A549 (cell line): ENCODE results near the gene STIMATE. TPM values are rescaled to one million over a fixed set of nuclear protein-coding genes. Genes with fewer than 3 reads are reported as not detected.

Source experiments
- ATAC-seq, 2 experiments: fragments of 200-7000 bp in 1 of 2; fragments of >200 bp in 1 of 2; cut with Nextera tagmentation in 1 of 2; cut with Tn5 transposase in 1 of 2; 3 replicates each; pipeline versions ENCODE4 v1.8.0 to v1.9.1; 2018 to 2020; ENCODE audit warnings: mild to moderate bottlenecking in 1 of 2, moderate library complexity in 1 of 2
- CTCF ChIA-PET: fragments of 300-600 bp; sonication (Branson Sonifier 250); formaldehyde crosslinking; extraction: SDS; loops from one replicate; lab custom pipeline; 2021; ENCODE audit warnings: antibody characterized with exemption, inconsistent platforms; lab: Yijun Ruan, JAX
- POLR2A ChIA-PET: fragments of 350-600 bp; formaldehyde crosslinking; extraction: SDS; loops from one replicate; lab custom pipeline; 2021; ENCODE audit warnings: antibody characterized with exemption, inconsistent platforms; lab: Yijun Ruan, JAX
- DNase-seq, 2 experiments: peaks; one replicate each; pipeline versions ENCODE4 v3.0.0 to v3.0.0-alpha.2; 2011 to 2016; ENCODE audit warnings: low read depth in 1 of 2, low spot score in 1 of 2
- FAIRE-seq: peaks from 2 replicates; lab custom pipeline; 2011; peaks lifted over from hg19 to GRCh38; lab: Jason Lieb, UNC
- H3K27ac ChIP-seq, 2 experiments: fragments of >200 bp; sonication (Bioruptor Twin); formaldehyde crosslinking; 3 replicates each; pipeline ENCODE4 v1.5.1; 2016 to 2017
- H3K4me1 ChIP-seq: fragments of >200 bp; sonication (Bioruptor Twin); formaldehyde crosslinking; 3 replicates; pipeline ENCODE4 v1.6.1; 2016
- H3K4me2 ChIP-seq: fragments of >200 bp; sonication (Bioruptor Twin); formaldehyde crosslinking; 3 replicates; pipeline ENCODE4 v1.6.1; 2016
- H3K4me3 ChIP-seq: fragments of >200 bp; sonication (Bioruptor Twin); formaldehyde crosslinking; 3 replicates; pipeline ENCODE4 v1.5.1; 2016
- H3K9me3 ChIP-seq: fragments of >200 bp; sonication (Bioruptor Twin); formaldehyde crosslinking; 3 replicates; pipeline ENCODE4 v1.6.1; 2016
- ATOH8 ChIP-seq: fragments of 250-450 bp; sonication (Bioruptor Pico); IDR thresholded peaks from 2 replicates; pipeline ENCODE4 v1.5.0; 2020; ENCODE audit warnings: low read depth, mild to moderate bottlenecking, moderate library complexity
- BCL3 ChIP-seq: fragments of >200 bp; sonication (Bioruptor Twin); formaldehyde crosslinking; IDR thresholded peaks from 3 replicates; pipeline ENCODE4 v1.6.1; 2016
- CBX2 ChIP-seq: fragments of 200-600 bp; sonication (generic); IDR thresholded peaks from 2 replicates; pipeline ENCODE4 v1.6.1; 2016; ENCODE audit warnings: low read depth, mild to moderate bottlenecking, borderline replicate concordance
- CHD4 ChIP-seq: fragments of 200-600 bp; sonication (generic); IDR thresholded peaks from 2 replicates; pipeline ENCODE4 v1.6.1; 2016; ENCODE audit warnings: antibody characterized with exemption, mild to moderate bottlenecking, borderline replicate concordance
- CTCF ChIP-seq: fragments of >200 bp; sonication (Bioruptor Twin); formaldehyde crosslinking; IDR thresholded peaks from 3 replicates; pipeline ENCODE4 v1.5.1; 2016
- EHF ChIP-seq: fragments of 250-450 bp; sonication (Bioruptor Pico); IDR thresholded peaks from 2 replicates; pipeline ENCODE4 v1.5.0; 2020; ENCODE audit warnings: mild to moderate bottlenecking
- ESRRA ChIP-seq: fragments of 150-350 bp; IDR thresholded peaks from 2 replicates; pipeline ENCODE4 v1.6.1; 2014; ENCODE audit warnings: mild to moderate bottlenecking, low read length, borderline replicate concordance
- FOSB ChIP-seq: fragments of 250-450 bp; sonication (Bioruptor Pico); IDR thresholded peaks from 2 replicates; pipeline ENCODE4 v1.5.0; 2020; ENCODE audit warnings: mild to moderate bottlenecking, moderate library complexity
- FOSL2 ChIP-seq, 2 experiments: fragments of 450-650 bp in 1 of 2; fragments of >200 bp in 1 of 2; sonication (Bioruptor Twin) in 1 of 2; formaldehyde crosslinking; IDR thresholded peaks; 2 replicates each; pipeline versions ENCODE4 v1.5.0 to v1.6.1; 2016 to 2020; ENCODE audit warnings: mild to moderate bottlenecking in 1 of 2, moderate library complexity in 1 of 2
- GATA3 ChIP-seq: IDR thresholded peaks from 2 replicates; pipeline ENCODE4 v1.6.1; 2012; ENCODE audit warnings: borderline replicate concordance
- HDAC2 ChIP-seq: fragments of 200-600 bp; sonication (generic); IDR thresholded peaks from 2 replicates; pipeline ENCODE4 v1.6.1; 2016
- HOXA7 ChIP-seq: fragments of 250-450 bp; sonication (Bioruptor Pico); IDR thresholded peaks from 2 replicates; pipeline ENCODE4 v1.5.0; 2020; ENCODE audit warnings: mild to moderate bottlenecking, moderate library complexity
- JUN ChIP-seq, 2 experiments: fragments of >200 bp; sonication (Bioruptor Twin); formaldehyde crosslinking; IDR thresholded peaks; 2 replicates in 1 of 2; 3 replicates in 1 of 2; pipeline ENCODE4 v1.6.1; 2016 to 2017
- JUNB ChIP-seq: fragments of >200 bp; sonication (Bioruptor Twin); formaldehyde crosslinking; IDR thresholded peaks from 2 replicates; pipeline ENCODE4 v1.6.1; 2016
- KDM5A ChIP-seq: fragments of 200-600 bp; sonication (generic); IDR thresholded peaks from 2 replicates; pipeline ENCODE4 v1.6.1; 2016; ENCODE audit warnings: antibody characterized with exemption, mild to moderate bottlenecking
- MAX ChIP-seq: IDR thresholded peaks from 2 replicates; pipeline ENCODE4 v1.6.1; 2012
- MAZ ChIP-seq: fragments of 150-350 bp; IDR thresholded peaks from 2 replicates; pipeline ENCODE4 v1.6.1; 2014; ENCODE audit warnings: antibody characterized with exemption, low read depth, low read length, borderline replicate concordance
- POLR2A ChIP-seq: IDR thresholded peaks from 2 replicates; pipeline ENCODE4 v1.6.1; 2012; ENCODE audit warnings: mild to moderate bottlenecking, low read length
- POLR2AphosphoS2 ChIP-seq: conservative IDR thresholded peaks from 2 replicates; pipeline ENCODE4 v1.6.1; 2012; ENCODE audit warnings: low read length, improper control_type of control experiment, inconsistent platforms
- RAD21 ChIP-seq, 2 experiments: fragments of >200 bp in 1 of 2; sonication (Bioruptor Twin) in 1 of 2; formaldehyde crosslinking in 1 of 2; IDR thresholded peaks in 1 of 2; conservative IDR thresholded peaks in 1 of 2; 2 replicates in 1 of 2; 3 replicates in 1 of 2; pipeline ENCODE4 v1.6.1; 2012 to 2018; ENCODE audit warnings: inconsistent platforms in 1 of 2
- RNF2 ChIP-seq: fragments of 200-600 bp; sonication (generic); IDR thresholded peaks from 2 replicates; pipeline ENCODE4 v1.6.1; 2016; ENCODE audit warnings: low read depth, mild to moderate bottlenecking, antibody characterized with exemption, moderate library complexity, borderline replicate concordance
- SREBF2 ChIP-seq: fragments of 450-650 bp; IDR thresholded peaks from 2 replicates; pipeline ENCODE4 v1.6.1; 2014; ENCODE audit warnings: mild to moderate bottlenecking, moderate library complexity
- TP53 ChIP-seq: fragments of 250-450 bp; sonication (Bioruptor Pico); IDR thresholded peaks from 2 replicates; pipeline ENCODE4 v1.5.0; 2021; ENCODE audit warnings: mild to moderate bottlenecking, moderate library complexity
- USF2 ChIP-seq: fragments of 450-650 bp; IDR thresholded peaks from 2 replicates; pipeline ENCODE4 v1.6.1; 2014; ENCODE audit warnings: antibody characterized with exemption
- ZC3H11A ChIP-seq: fragments of 450-650 bp; IDR thresholded peaks from 2 replicates; pipeline ENCODE4 v1.6.1; 2014; ENCODE audit warnings: antibody characterized with exemption, mild to moderate bottlenecking
- ZNF302 ChIP-seq: fragments of 250-450 bp; sonication (Bioruptor Pico); IDR thresholded peaks from 2 replicates; pipeline ENCODE4 v1.9.0; 2021; ENCODE audit warnings: inconsistent platforms, mild to moderate bottlenecking, moderate library complexity
- WGBS: methylation state at CpG from one replicate; pipeline ENCODE4 v1.1.6; 2017; ENCODE audit errors: missing lambda C conversion rate; 5-methylcytosine and 5-hydroxymethylcytosine counted together
- polyA plus RNA-seq, 4 experiments: library from polyadenylated mRNA; depleted of rRNA in 3 of 4; stranded (reverse); fragments of >200 nt; fragmentation: RNase III in 1 of 4; extraction: RNeasy Plus Mini Kit Qiagen cat#74134 plus additional on column Dnase treatment in 1 of 4; gene quantifications; 2 replicates in 3 of 4; 3 replicates in 1 of 4; pipeline ENCODE4 v1.2.3, GENCODE V29; 2011 to 2017
- TF ChIP-seq, protein P1 (sequence below): IDR thresholded peaks from 2 replicates; pipeline ENCODE4 v1.6.1; 2012; ENCODE audit warnings: low read depth, borderline replicate concordance
- TF ChIP-seq, protein P2 (sequence below): fragments of 200-600 bp; sonication (generic); IDR thresholded peaks from 2 replicates; pipeline ENCODE4 v1.6.1; 2016; ENCODE audit warnings: antibody characterized with exemption, mild to moderate bottlenecking, moderate library complexity

STIMATE gene
- polyA plus RNA-seq, 2 of the 4 experiments (the other 2 are of a cell fraction), result 5.2 to 5.5 TPM

GRCh38 chr3:52904552-52904951, 7.2 kb upstream of the STIMATE start:
- DNase-seq (no peak), FAIRE-seq (no peak), ATAC-seq (no peak)
- Histone ChIP-seq H3K4me3 (no peak overlapping the region), H3K4me1 (no peaks in the 10 kb centered on the region), H3K4me2 (no peak overlapping the region), H3K9me3 (no peaks in the 10 kb centered on the region), H3K27ac (no peak overlapping the region)
- TF ChIP-seq FOSB (CRISPR knock-in tag), result no peak
- no peak for TF ChIP-seq CHD4
- no peak for TF ChIP-seq MAX
- no peak for TF ChIP-seq ESRRA
- TF ChIP-seq ZNF302 (CRISPR knock-in tag), result no peak
- no peak for TF ChIP-seq GATA3
- TF ChIP-seq BCL3, result no peak
- TF ChIP-seq USF2, result no peak
- no peak for TF ChIP-seq CTCF
- no peak for TF ChIP-seq TP53
- TF ChIP-seq, protein P1, sequence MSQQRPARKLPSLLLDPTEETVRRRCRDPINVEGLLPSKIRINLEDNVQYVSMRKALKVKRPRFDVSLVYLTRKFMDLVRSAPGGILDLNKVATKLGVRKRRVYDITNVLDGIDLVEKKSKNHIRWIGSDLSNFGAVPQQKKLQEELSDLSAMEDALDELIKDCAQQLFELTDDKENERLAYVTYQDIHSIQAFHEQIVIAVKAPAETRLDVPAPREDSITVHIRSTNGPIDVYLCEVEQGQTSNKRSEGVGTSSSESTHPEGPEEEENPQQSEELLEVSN, result no peak
- no peak for TF ChIP-seq HDAC2
- no peak for TF ChIP-seq SREBF2
- TF ChIP-seq POLR2AphosphoS2, result no peak
- TF ChIP-seq EHF (CRISPR knock-in tag), result no peak
- no peak for TF ChIP-seq POLR2A
- no peak for TF ChIP-seq RNF2
- TF ChIP-seq ZC3H11A, result no peak
- CTCF ChIA-PET, result interaction anchor here (1.5 kb wide), 1 partner anchor 30 kb away, joined by 4 read pairs; no protein-coding TSS in a partner anchor
- POLR2A ChIA-PET, result no interaction called here
- WGBS, result 16% methylated on average over 1 of the region's 1 CpG

- CTCF ChIA-PET, result interaction anchor here (1.5 kb wide), 1 partner anchor 31 kb away, joined by 4 read pairs; no protein-coding TSS in a partner anchor
- no peak for ATAC-seq
- POLR2A ChIA-PET, result no interaction called here
- no peak for DNase-seq
- no peaks in the 10 kb centered on the region for H3K9me3 ChIP-seq
- no peak for FAIRE-seq
- H3K4me1 ChIP-seq, result no peaks in the 10 kb centered on the region
- H3K4me3 ChIP-seq, result no peak overlapping the region
- 87% methylated on average over 3 of the region's 3 CpGs for WGBS
- no peak overlapping the region for H3K4me2 ChIP-seq
- H3K27ac ChIP-seq, result no peak overlapping the region
- TF ChIP-seq ATOH8 (no peak), EHF (CRISPR knock-in tag) (no peak), HDAC2 (no peak), ZNF302 (CRISPR knock-in tag) (no peak), KDM5A (no peak), JUN (IDR thresholded peaks at IDR 0.05) (no peak), JUNB (no peak), MAZ (no peak), FOSL2 (IDR thresholded peaks at IDR 0.05) (no peak), FOSL2 (CRISPR knock-in tag; IDR thresholded peaks at IDR 0.05) (no peak), RAD21 (conservative IDR thresholded peaks at IDR 0.05 in 1 of 2, IDR thresholded peaks at IDR 0.05 in 1 of 2) (no peak), HOXA7 (CRISPR knock-in tag) (no peak), POLR2AphosphoS2 (no peak), CBX2 (no peak)
- TF ChIP-seq, protein P2, sequence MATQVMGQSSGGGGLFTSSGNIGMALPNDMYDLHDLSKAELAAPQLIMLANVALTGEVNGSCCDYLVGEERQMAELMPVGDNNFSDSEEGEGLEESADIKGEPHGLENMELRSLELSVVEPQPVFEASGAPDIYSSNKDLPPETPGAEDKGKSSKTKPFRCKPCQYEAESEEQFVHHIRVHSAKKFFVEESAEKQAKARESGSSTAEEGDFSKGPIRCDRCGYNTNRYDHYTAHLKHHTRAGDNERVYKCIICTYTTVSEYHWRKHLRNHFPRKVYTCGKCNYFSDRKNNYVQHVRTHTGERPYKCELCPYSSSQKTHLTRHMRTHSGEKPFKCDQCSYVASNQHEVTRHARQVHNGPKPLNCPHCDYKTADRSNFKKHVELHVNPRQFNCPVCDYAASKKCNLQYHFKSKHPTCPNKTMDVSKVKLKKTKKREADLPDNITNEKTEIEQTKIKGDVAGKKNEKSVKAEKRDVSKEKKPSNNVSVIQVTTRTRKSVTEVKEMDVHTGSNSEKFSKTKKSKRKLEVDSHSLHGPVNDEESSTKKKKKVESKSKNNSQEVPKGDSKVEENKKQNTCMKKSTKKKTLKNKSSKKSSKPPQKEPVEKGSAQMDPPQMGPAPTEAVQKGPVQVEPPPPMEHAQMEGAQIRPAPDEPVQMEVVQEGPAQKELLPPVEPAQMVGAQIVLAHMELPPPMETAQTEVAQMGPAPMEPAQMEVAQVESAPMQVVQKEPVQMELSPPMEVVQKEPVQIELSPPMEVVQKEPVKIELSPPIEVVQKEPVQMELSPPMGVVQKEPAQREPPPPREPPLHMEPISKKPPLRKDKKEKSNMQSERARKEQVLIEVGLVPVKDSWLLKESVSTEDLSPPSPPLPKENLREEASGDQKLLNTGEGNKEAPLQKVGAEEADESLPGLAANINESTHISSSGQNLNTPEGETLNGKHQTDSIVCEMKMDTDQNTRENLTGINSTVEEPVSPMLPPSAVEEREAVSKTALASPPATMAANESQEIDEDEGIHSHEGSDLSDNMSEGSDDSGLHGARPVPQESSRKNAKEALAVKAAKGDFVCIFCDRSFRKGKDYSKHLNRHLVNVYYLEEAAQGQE, result no peak
These were observed 6.7 kb upstream of the STIMATE start for GRCh38 chr3:52904000-52904399.
